Keratinocyte (primary cell): ENCODE measurements around the gene APBB2.

Experiments used
- EZH2 ChIP-seq: IDR thresholded peaks from one replicate; pipeline ENCODE4 v1.6.1; 2012; ENCODE audit warnings: inconsistent platforms, mild to moderate bottlenecking, low read length, moderate library complexity
- TF ChIP-seq, protein P1 (sequence below), 3 experiments: IDR thresholded peaks in 1 of 3; conservative IDR thresholded peaks in 1 of 3; optimal IDR thresholded peaks in 1 of 3; 2 replicates in 2 of 3; 3 replicates in 1 of 3; pipeline versions ENCODE3 to v1.5.1; 2011; ENCODE audit warnings: low read length in 3 of 3, mild to moderate bottlenecking in 3 of 3, moderate library complexity in 2 of 3, control low read depth in 1 of 3, inconsistent platforms in 1 of 3; ENCODE audit not compliant: insufficient read depth in 2 of 3; ENCODE audit errors: extremely low read depth in 1 of 3

- TF ChIP-seq, protein P1, sequence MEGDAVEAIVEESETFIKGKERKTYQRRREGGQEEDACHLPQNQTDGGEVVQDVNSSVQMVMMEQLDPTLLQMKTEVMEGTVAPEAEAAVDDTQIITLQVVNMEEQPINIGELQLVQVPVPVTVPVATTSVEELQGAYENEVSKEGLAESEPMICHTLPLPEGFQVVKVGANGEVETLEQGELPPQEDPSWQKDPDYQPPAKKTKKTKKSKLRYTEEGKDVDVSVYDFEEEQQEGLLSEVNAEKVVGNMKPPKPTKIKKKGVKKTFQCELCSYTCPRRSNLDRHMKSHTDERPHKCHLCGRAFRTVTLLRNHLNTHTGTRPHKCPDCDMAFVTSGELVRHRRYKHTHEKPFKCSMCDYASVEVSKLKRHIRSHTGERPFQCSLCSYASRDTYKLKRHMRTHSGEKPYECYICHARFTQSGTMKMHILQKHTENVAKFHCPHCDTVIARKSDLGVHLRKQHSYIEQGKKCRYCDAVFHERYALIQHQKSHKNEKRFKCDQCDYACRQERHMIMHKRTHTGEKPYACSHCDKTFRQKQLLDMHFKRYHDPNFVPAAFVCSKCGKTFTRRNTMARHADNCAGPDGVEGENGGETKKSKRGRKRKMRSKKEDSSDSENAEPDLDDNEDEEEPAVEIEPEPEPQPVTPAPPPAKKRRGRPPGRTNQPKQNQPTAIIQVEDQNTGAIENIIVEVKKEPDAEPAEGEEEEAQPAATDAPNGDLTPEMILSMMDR (optimal IDR thresholded peaks at IDR 0.05 in 1 of 3, IDR thresholded peaks at IDR 0.05 in 1 of 3, conservative IDR thresholded peaks at IDR 0.05 in 1 of 3; ENCODE audit: extremely low read depth in 1 of 3, insufficient read depth in 2 of 3, low read length in 3 of 3) = no peak
- TF ChIP-seq EZH2 = no peak
Observed at GRCh38 chr4:40986375-40986774, 228.0 kb downstream of the APBB2 start.
